Measurements from ENCODE around the gene SPRR1A.
"Not testable (repeated sequence)": the region's sequence is repeated elsewhere in the genome, so short reads cannot be mapped to it uniquely, and the experiment has no call there.

Gene SPRR1A

DNA sequence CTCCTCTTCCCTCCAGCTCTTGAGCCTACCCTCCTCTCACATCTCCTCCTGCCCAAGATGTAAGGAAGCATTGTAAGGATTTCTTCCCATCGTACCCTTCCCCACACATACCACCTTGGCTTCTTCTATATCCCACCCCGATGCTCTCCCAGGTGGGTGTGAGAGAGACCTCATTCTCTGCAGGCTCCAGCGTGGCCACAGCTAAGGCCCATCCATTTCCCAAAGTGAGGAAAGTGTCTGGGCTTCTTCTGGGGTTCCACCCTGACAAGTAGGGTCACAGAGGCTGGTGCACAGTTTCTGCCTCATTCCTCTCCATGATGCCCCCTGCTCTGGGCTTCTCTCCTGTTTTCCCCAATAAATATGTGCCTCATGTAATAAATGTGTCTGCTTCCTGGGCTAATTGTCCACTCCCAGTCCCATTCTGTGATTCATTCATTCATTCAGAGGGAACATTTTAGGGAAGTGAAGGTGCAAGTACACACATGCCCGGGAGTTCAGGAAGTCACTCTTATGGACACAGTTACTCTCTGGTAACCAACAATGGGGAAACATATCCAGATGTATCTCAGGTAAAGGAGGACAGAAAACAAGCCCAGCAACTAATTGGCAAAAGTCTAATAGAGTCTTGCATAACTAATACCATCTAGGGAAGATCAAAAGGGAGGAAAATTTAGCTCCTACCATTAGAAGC is 11.5 kb upstream of the SPRR1A start:
- DNase-seq (ENCODE audit: low spot score), result no peak

DNA sequence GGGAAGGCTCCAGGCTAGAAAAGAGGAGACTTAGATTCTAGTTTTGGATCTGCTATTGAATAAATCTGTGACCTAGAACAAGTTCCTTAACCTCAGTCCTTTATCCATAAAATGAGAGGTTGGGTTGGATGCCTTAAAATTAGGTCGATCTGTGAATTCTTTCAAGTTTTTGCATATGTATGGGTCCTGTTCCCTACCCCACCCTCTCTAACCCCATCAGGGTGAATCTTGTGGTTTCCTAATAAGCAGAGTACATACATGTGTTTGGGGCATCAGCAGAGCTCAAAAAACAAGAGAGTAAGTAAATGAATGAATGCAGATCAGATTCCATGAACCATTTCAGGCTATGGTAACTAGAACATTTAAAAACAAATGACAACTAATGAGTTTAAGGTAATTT is 7.2 kb upstream of the SPRR1A start:
- no peak for DNase-seq (ENCODE audit: low spot score)

- DNase-seq (ENCODE audit: low spot score), result no peak
Observed at GRCh38 chr1:152977614-152978013, 6.3 kb upstream of the SPRR1A start.

DNA sequence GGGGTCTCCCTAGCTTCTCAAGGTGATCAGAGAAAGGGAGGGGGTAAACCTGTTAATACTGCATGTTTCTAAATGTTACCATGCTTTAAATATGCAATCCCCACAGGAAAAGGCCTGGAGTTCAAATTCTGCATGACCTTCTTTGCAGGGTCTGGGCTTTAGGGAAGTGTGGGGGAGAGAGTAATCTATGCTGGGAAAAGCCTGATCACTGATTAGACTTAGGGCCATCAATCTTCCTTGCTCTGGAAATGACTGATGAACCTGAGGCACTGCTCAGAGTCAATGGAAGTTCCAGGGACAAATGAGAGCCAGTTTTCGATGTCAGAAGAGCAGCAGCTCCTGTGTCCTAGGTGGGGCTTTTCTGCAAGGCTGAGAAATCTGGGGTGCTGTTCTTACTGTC is 3.2 kb upstream of the SPRR1A start:
- no peak for DNase-seq (ENCODE audit: low spot score)

DNA sequence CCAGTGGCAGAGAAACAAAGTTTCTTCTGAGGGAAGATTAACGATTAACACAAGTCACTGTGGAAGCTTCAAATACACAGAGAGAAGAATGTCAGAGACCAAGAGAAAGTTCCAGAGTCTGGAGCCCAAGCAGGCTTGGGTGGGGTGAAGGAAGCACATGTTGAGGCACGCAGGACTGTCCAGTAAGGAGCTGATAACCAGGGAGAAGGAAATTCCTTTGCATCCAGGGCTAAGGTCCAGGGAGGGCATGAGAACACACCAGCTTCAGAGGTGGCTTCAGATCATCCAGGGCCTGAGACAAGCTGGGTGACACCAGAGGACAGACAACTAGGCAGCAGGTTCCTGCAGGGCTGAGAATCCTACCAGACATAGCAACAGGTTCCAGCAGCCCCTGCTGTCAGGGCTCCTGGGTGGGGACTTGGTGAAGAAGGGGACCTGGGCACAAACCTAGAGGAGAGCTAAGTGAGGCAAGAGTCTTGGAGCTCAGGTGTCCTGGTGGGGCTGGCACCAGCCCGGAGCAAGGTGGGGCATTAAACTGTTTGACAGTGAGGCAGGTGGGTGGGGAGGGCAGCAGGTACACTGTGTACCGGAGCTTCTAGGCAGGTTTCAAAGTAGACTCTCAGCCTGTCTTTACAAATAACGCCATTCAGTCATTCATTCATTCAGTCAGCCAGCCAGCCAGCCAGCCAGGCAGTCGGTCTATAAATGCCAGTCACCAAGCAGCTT is 2.6 kb upstream of the SPRR1A start:
- DNase-seq (ENCODE audit: low spot score), result no peak

DNA sequence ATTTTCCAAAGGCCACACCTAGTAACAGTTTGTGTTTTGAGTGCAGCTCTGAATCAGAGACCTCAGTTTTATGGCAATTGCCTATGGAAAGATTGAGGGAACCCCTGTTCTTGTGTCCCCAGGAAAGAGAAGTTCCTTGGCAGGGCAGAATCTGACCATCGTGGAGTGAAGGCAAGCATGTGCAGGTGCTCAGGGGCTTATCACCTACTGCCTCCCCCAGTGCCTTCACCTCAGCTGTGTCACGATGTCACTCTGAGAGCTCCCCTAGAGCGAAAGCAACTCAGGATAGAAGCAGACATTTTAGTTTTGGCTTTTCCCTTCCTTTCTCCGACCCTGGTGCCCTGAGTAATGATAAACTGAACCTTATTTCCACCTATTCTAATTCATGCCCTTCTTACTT is 1.8 kb upstream of the SPRR1A start:
- DNase-seq (ENCODE audit: low spot score), result no peak

DNA sequence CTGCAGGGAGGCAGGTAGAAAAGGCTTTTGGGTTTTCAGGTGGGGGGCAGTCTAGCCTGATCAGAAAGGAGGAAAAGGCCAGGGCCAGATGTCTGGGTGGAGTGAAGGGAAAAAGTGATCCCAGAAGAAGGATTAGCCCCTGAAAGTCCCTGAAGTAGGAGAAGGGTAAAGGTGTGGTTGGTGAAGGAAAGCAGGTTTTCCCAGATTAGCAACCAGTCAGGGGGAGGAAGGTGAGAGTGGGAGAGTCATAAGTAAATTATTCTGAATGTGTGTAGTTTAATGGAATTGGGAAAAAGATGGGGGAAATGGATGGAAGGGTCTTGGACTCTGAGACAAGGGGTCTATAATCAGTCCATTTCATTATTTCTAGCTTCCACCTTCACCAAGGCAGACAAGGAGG is 647 bp upstream of the SPRR1A start:
- no peak for DNase-seq (ENCODE audit: low spot score)

DNA sequence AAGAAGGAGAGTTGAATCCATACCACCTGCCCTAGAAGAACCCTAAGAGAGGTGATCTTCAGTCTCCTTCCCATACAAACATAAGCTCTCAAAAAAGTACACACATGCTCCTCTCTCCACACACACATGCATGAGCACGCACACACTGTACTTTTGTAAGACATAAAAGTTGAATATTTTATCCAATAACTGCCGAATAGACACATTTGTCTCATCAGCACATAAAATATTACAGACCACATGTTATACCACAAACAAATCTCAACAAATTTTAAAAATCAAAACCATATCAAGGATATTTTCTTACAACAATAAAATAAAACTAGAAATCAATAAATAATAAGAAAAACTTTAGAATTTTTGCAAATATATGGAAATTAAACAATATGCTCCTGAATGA is 2.7 kb downstream of the SPRR1A start:
- DNase-seq (ENCODE audit: low spot score), result no peak

GRCh38 chr1:152993186-152993585 is 9.3 kb downstream of the SPRR1A start:
- no peak for DNase-seq (ENCODE audit: low spot score)

DNA sequence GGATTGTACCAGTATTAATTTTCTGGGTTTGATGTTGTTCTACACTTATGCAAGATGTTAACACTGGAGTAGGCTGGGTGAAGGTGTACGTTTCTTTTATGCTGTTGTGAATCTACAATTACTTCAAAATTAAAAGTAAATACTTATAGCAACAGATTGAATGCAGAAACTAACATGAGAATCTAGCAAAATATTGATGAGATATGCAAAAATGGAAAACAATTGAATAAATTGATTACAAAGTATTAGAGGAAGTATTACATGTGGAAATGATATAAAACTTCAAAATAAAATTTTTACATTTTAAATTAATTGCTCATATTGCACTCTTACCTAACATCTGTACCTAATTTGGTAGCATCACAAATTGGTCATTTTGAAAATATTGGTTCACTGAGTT is 12.0 kb downstream of the SPRR1A start:
- no peak for DNase-seq (ENCODE audit: low spot score)

DNA sequence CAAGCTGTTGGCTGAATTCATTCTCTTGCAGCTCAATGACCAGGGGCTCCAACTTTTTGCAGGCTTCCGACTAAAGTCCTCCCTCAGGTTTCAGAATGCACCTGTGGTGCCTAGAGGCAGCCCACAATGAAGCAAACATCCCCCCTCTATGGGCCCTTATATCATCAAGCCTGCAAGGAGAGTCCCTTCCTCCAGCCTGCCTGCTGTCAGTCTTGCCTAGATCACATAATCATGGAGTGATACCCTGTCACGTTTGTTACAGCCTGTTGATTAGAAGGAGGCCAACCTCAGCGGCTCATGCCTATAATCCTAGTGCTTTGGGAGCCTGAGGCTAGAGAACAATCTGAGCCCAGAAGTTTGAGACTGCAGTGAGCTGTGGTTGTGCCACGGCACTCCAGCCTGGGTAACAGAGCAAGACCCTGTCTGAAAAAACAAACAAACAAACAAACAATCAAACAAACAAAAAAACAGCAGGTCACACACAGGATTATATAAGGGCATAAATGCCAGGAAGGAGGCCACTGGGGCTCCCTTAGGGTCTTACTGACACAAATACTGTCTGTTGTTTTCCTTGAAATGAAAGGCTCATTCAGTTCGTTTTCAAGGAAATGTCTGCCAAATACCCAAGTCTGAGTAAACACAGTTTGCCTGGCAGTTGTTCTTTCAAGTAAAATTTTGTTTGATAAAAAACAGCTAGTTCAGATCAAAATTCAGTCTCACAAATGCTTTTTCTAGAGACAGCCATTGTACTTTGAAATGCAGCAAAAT is 12.9 kb downstream of the SPRR1A start:
- peak; percentile 0 for DNase-seq (ENCODE audit: low spot score)

DNA sequence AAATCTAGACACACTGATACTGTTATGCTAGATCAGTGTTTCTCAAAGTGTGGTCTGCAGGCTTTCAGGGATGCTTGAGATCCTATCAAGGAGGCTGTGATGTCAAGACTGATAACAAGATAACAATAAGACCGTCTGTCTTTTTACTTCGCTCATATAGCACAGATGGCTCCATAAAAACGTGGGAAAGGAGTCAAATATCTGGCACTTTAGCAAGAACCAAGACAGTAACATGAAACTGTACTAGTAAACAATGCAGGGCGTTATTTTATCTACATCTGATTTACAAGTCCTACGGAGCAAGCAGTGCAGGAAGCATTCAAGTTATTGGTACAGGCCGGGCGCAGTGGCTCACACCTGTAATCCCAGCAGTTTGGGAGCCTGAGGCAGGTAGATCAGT is 14.0 kb downstream of the SPRR1A start:
- no peak for DNase-seq (ENCODE audit: low spot score)

- DNase-seq (ENCODE audit: low spot score), result no peak
Observed at GRCh38 chr1:152998476-152998875, 14.6 kb downstream of the SPRR1A start.

DNA sequence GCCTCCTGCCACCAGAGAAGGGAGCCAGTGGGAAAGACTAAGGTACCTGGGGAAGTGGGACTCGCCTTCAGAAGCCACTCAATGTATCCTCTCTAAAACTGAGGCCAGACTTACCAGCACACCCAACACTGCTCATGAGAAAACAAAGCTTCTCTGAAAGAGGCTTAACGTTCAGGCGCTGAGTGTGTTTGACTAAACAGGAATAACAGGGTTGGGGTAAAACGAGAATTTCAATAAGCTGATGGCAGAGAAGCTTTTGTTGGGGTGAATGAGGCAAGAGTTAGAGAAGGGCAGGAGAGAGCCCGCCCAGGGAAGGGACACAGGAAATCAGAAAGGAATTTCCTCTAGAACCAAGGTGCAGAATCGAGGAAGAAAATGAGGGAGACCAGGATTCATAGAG is 15.9 kb downstream of the SPRR1A start:
- DNase-seq (ENCODE audit: low spot score), result no peak

- no peak for DNase-seq (ENCODE audit: low spot score)
Observed at GRCh38 chr1:153000294-153000693, 16.4 kb downstream of the SPRR1A start.

- DNase-seq (ENCODE audit: low spot score), result no peak
Observed at GRCh38 chr1:153001382-153001781, 17.5 kb downstream of the SPRR1A start, which contains the start of gene SPRR3. TSS of gene SPRR3 (plus strand) at chr1:153001749. CDS start at chr1:153003021, 1,272 bp downstream.

GRCh38 chr1:153011235-153011758 is 27.4 kb downstream of the SPRR1A start:
- not testable (repeated sequence) for DNase-seq (ENCODE audit: low spot score)

GRCh38 chr1:153021829-153022228 is 37.9 kb downstream of the SPRR1A start:
- DNase-seq (ENCODE audit: low spot score), result not testable (repeated sequence)

DNA sequence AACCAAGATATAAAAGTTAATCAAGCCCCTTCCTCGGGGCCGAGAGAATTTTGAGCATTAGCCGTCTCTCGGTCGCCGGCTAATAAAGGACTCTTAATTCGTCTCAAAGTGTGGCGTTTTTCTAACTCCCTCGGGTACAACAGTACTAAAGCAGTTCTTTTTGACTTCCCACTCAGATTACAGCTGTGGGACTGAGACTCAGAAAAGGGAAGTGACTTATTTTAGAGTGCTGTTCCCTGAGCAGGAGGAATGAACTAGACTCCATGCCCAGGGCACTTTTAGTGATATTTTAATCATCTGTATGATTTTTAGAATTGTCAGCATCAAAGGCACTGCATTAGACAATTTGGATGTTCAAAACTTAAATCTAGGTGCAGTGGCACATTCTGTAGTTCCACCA is 38.5 kb downstream of the SPRR1A start:
- not testable (repeated sequence) for DNase-seq (ENCODE audit: low spot score)

DNA sequence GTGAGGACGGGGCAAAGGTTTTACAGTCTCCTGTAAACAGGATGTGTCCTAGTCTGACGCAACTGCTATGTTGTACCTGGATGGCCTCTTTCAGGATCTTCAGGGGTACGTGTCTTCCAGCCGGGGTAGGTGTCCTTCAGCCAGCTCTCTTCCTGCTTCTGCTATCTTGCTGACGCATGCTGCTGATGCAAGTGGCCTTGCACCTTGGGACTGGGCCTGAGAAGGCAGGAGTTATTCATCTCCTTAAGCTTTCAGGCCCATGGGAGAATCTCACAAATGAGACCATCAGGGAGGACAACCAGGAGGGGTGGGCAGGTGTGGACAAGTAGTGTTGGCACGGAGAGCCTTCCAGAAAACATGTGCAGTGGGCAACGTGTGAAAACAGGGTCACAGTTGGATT is 39.2 kb downstream of the SPRR1A start:
- no peak for DNase-seq (ENCODE audit: low spot score)

- no peak for DNase-seq (ENCODE audit: low spot score)
Observed at GRCh38 chr1:153024413-153024812, 40.5 kb downstream of the SPRR1A start.

- no peak for DNase-seq (ENCODE audit: low spot score)
Observed at GRCh38 chr1:153025797-153026196, 41.9 kb downstream of the SPRR1A start.

GRCh38 chr1:153028766-153029165 is 44.9 kb downstream of the SPRR1A start:
- no peak for DNase-seq (ENCODE audit: low spot score)
